Head of caudate nucleus (tissue), 42 donors: ENCODE results near the gene PPM1M.

Experiments used
- DNase-seq, 42 donors: peaks; one replicate each; pipeline versions ENCODE4 v3.0.0 to v3.0.0-alpha.2; 2020 to 2021; ENCODE audit warnings: mixed read lengths in 7 of 42
- intact Hi-C: fragments of 100-400 bp; cut with DNase I; formaldehyde crosslinking; loops from one replicate; pipeline ENCODE4 v1.15.0; 2022

Gene PPM1M, protein sequence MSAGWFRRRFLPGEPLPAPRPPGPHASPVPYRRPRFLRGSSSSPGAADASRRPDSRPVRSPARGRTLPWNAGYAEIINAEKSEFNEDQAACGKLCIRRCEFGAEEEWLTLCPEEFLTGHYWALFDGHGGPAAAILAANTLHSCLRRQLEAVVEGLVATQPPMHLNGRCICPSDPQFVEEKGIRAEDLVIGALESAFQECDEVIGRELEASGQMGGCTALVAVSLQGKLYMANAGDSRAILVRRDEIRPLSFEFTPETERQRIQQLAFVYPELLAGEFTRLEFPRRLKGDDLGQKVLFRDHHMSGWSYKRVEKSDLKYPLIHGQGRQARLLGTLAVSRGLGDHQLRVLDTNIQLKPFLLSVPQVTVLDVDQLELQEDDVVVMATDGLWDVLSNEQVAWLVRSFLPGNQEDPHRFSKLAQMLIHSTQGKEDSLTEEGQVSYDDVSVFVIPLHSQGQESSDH

DNA sequence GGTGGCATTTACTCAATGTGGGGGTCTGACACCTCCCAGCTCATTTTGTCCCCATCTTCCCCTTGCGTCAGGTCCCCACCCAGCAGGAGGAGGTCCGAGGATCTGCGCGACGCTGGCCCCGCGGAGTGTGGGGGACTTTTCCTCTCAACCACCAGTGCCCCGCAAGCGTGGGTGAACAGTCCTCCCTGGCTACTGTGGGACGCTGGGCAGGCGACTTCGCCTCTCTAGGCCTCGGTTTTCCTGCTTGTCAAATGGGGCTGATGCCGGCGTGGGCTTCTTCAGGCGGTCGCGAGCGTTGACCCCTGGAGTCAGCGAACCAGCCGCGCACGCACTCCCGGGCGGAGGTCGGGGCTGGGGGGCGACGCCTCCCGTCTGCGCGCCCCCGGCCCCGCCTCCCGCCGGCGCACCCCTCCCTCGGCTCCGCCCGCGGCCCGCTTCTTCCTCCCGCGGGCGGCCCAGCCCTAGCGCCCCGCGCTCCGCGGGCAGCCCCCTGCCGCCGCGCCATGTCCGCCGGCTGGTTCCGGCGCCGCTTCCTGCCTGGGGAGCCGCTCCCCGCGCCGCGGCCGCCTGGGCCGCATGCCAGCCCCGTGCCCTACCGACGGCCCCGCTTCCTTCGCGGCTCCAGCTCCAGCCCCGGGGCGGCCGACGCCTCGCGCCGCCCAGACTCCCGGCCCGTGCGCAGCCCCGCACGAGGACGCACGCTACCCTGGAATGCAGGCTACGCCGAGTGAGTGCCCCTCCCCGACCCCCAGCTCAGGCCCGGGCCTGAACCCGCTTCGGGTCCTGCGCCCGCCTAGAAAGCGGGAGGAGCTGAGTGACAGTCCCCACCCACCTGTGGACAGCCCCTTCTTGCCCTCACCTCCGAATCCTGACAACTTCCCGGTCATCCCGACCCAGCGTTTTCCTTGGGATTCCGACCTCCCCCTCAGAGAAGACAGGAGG, at the start of gene PPM1M:
TSS of gene PPM1M (plus strand) at position 438 of the 942 bp plus-strand sequence. CDS start at position 504, 66 bp downstream.
- peak in 17 of 42 donors; percentile 17 to 62 (median 37) for DNase-seq
- intact Hi-C loops = no loop called here

DNA sequence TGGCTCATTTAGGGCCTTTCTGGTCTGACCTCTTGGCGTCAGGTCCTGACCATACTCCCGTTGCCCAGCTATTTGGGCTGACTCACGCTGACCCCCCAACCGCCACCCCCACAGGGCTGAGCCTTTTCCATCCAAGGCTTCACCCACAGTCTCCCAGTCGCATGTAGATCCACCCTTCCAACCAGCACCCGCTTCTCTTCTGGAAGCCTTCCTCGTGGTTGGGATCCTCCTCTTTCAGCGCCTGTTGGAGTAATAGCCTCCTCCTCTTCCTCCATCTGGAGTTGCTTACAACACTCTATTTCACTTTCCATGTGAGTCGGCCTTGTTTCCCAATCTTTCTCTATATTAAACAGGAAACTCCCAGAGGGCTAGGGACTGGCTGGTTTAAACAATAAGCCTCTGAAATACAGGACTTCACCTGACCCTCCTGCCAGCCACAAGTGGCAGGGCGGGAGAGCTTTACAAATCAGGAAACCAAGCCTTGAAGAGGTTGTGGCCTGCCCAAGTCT, 49.7 kb upstream of the PPM1M start:
- no peak for DNase-seq
- intact Hi-C loops = loop anchor here (5.0 kb wide), 1 partner anchor 41 kb away; the partner anchor contains the start of gene TWF2

DNA sequence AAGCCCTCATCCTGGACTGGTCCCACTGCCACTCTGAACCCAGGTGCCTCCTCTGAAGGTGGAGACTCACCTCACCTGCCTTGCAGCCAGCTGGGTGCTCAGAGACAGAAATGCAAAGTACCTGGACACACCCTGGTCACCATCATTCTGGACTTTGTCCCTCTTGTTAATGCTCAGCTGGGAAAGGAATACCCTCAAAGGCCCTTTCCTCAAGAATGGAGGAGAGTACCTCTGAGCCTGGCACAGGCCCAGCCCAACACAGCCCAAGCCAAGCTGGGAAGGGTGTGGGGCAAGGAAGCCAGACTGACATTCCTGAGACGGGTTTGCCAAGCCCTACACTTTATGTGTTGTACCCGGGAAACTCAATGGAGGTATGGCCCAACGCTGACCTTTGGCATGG, 48.6 kb upstream of the PPM1M start:
- intact Hi-C loops = loop anchor here (5.0 kb wide), 1 partner anchor 40 kb away; the partner anchor contains the start of gene TWF2
- DNase-seq = no peak

DNA sequence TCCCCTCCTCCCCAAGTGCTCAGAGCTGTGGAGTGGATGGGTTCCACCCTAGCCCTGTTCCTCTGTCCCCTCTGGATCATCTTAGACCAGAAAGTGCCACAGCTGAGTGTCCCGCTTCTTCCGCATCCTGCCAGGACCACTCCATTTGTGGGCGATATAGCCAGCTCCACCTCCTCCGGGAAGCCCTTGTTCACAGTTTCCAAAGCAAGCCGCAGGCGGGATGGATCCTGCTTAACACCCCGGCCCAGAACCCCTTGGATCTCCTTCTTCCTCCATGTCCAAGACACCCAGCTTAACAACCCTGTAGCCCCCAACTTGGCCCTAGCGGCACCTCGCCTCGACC, 48.1 kb upstream of the PPM1M start:
- intact Hi-C loops = loop anchor here (5.0 kb wide), 1 partner anchor 40 kb away; the partner anchor contains the start of gene TWF2

DNA sequence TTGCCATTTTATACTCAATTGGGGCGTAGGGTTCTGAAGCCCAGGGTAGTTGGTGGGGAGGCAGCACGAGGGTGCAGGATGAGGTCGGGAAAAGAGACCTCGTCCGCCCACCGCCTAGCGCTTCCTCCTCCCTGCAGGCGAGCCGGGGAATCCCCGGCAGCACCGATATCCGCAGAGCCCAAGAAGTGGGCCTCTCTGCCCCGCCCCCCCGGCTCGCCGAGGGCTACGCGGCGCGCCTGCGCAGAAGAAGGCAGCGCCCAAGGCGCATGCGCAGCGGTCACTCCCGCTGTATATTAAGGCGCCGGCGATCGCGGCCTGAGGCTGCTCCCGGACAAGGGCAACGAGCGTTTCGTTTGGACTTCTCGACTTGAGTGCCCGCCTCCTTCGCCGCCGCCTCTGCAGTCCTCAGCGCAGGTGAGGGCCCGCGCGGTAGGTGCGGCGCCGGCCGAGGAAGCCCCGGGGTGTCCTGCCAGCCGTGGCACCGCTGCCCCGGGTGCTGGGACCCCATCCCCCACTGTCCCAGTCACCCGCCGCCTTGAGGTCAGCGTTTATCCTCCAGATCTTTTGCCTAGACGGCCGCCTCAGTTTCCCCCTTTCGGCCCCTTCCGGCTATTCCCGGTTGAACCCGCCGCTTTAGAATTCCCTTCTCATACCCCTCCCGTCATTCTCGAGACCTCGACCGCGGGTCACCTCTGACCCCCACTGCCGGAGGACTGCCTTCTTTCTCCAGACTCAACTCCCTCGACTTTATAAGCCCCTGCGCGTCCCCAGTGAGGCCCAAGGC, 47.5 kb upstream of the PPM1M start, which contains the start of gene ALAS1:
TSS of gene ALAS1 (plus strand) at position 319 of the 784 bp plus-strand sequence. CDS start 1,082 bp downstream, outside the sequence.
- peak; percentile 78 to 95 (median 90) for DNase-seq
- intact Hi-C loops = loop anchor here (5.0 kb wide), 1 partner anchor 39 kb away; the partner anchor contains the start of gene TWF2

More for the DNA sequence above, 48.1 kb upstream of the PPM1M start:
- DNase-seq = peak in 3 of 42 donors; percentile 9 to 38 (median 26)

DNA sequence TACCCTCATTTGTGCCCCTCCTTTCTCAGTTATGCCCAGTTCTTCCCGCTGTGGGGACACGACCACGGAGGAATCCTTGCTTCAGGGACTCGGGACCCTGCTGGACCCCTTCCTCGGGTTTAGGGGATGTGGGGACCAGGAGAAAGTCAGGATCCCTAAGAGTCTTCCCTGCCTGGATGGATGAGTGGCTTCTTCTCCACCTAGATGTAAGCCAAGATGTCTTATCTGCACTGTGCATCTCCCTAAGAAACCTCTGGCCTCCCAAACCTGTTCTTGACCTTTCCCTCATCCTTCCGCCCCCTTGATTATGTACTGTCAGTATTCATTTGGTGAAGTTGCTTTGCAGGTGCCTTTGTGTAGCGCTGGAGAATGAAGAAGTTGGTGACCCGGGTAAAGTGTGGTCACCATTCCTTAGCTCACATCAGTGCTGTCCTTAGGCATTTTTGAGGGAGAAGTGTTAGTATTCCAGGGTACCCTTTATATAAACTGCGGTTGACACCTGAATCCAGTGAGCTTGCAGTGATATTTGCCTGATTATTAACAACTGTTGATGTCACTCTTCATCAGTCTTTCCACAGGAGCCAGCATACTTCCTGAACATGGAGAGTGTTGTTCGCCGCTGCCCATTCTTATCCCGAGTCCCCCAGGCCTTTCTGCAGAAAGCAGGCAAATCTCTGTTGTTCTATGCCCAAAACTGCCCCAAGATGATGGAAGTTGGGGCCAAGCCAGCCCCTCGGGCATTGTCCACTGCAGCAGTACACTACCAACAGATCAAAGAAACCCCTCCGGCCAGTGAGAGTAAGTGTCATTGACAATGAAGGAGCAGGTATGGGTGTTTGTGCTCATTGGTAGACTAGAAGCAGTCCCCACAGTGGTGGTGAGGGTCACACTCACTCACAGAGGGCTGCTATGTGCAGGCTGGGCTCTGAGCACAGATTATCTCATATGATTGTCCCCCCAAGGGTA, 46.6 kb upstream of the PPM1M start:
- no peak for DNase-seq
- intact Hi-C loops = loop anchor here (5.0 kb wide), 1 partner anchor 38 kb away; the partner anchor contains the start of gene TWF2

GRCh38 chr3:52200981-52201679, 44.4 kb upstream of the PPM1M start:
- no peak for DNase-seq
- intact Hi-C loops = no loop called here

DNA sequence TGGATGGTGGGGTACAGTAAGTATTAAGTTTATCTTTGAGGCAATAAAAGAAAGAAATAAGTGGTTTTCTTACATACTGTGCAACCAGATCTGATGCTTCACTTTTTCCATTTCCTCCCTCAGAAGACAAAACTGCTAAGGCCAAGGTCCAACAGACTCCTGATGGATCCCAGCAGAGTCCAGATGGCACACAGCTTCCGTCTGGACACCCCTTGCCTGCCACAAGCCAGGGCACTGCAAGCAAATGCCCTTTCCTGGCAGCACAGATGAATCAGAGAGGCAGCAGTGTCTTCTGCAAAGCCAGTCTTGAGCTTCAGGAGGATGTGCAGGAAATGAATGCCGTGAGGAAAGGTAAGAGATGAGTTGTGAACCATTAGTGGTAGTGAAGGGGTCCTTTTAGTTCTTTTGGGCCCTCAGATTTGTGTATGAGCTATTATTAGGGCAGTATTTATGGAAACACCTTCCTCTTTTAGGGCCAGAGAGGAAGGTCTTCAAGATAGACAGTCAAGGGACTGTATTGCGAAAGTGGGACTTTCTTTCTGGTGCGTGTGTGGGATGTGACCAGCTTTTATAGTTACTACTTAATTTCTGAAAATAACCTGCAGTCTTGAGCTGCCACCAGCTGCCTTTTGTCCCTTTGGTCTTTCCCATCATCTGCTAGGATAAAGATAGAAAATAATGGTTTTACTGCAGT, 43.0 kb upstream of the PPM1M start:
- DNase-seq = no peak

DNA sequence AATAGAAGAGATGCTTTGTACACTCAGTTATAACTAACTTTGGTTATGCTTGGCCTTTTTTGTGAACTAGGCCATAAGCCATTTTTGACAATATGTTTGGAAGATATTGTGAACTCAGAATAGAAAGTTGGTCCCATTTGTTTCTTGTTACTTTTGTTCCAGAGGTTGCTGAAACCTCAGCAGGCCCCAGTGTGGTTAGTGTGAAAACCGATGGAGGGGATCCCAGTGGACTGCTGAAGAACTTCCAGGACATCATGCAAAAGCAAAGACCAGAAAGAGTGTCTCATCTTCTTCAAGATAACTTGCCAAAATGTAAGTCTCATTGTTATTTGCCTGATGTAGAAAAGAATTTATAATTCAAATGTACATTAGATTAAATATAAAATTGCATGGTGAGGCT, 41.9 kb upstream of the PPM1M start:
- DNase-seq = no peak
- intact Hi-C loops = no loop called here

More for the DNA sequence above, 43.0 kb upstream of the PPM1M start:
- intact Hi-C loops = no loop called here

DNA sequence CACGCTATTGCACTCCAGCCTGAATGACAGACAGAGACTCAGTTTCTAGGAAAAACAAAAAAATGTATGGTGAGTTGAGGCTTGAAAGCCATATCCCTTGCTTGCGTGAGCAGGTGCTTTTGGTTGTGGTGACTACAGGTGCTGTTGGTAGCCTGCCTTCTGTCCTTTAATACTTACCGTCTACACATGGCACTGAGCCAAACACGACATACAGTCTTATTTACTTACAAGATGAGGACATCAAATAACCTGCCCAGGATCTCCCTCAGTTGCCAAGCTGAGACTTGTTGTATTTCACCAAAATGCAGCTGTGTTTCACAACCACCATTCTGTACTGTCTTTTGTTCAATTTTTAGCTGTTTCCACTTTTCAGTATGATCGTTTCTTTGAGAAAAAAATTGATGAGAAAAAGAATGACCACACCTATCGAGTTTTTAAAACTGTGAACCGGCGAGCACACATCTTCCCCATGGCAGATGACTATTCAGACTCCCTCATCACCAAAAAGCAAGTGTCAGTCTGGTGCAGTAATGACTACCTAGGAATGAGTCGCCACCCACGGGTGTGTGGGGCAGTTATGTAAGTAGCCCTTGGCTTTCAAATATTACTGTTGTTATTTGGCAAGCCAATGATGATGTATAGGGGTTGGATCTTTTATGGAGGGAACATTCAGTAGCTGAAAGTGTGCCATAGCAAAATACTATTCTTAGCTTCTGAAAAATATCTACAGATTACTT, 41.1 kb upstream of the PPM1M start:
- intact Hi-C loops = no loop called here

GRCh38 chr3:52205727-52206372, 39.7 kb upstream of the PPM1M start:
- intact Hi-C loops = no loop called here
- DNase-seq = no peak

More for the DNA sequence above, 41.1 kb upstream of the PPM1M start:
- DNase-seq = peak in 1 of 42 donors; percentile 26

GRCh38 chr3:52208556-52208955, 37.0 kb upstream of the PPM1M start:
- intact Hi-C loops = no loop called here
- no peak for DNase-seq

DNA sequence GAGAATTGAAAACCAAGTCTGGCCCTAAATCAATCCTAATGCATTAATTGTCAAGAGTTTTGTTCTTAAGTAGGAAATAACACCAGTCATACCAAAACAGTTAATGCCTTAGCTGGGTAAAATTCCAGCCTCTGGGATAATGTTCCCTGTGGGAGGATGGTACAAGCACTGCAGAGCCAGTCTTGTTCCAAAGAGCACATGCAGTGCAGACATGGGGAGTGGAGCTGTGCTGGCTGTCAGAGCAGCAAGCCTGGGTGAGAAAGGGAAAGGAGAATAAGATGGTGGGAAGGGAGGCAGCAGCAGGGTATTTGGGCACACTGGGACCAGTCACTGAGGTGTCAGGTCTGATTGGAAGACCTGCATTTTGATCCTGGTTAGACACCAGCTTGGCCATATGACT, 35.5 kb upstream of the PPM1M start:
- intact Hi-C loops = no loop called here
- DNase-seq = no peak

GRCh38 chr3:52210550-52211046, 35.0 kb upstream of the PPM1M start:
- intact Hi-C loops = no loop called here
- DNase-seq = no peak
